K562 (cell line): Measurements from ENCODE around the gene PAF1. TPM values are rescaled to one million over a fixed set of nuclear protein-coding genes. Genes with fewer than 3 reads are reported as not detected.

Source experiments
- ARNT ChIP-seq, 2 experiments: fragments of 450-650 bp; IDR thresholded peaks; 2 replicates each; pipeline ENCODE4 v1.6.1; 2016; ENCODE audit warnings: mild to moderate bottlenecking in 1 of 2
- HLTF ChIP-seq: fragments of 450-650 bp; IDR thresholded peaks from 2 replicates; pipeline ENCODE4 v1.6.1; 2016
- KLF1 ChIP-seq: fragments of 450-650 bp; IDR thresholded peaks from 2 replicates; pipeline ENCODE4 v1.6.1; 2016; ENCODE audit warnings: missing genetic modification characterization, missing compliant biosample characterization
- MNT ChIP-seq, 2 experiments: fragments of 450-650 bp; conservative IDR thresholded peaks; 2 replicates each; pipeline ENCODE4 v1.6.1; 2017; ENCODE audit warnings: mild to moderate bottlenecking in 2 of 2, moderate library complexity in 2 of 2
- POLR2AphosphoS2 ChIP-seq: IDR thresholded peaks from 2 replicates; pipeline ENCODE4 v1.6.1; 2012; ENCODE audit warnings: low read length, improper control_type of control experiment
- U2AF1 ChIP-seq: fragments of 200-400 bp; formaldehyde crosslinking; optimal IDR thresholded peaks from 2 replicates; pipeline ENCODE3; 2017; ENCODE audit warnings: mild to moderate bottlenecking, low read depth, low read length, moderate library complexity
- ZBTB17 ChIP-seq: fragments of 450-650 bp; formaldehyde crosslinking; IDR thresholded peaks from 2 replicates; pipeline ENCODE4 v1.4.0; 2020; ENCODE audit warnings: mild to moderate bottlenecking
- ZNF217 ChIP-seq: sonication (generic); formaldehyde crosslinking; IDR thresholded peaks from 2 replicates; pipeline ENCODE4 v1.8.0; 2022; ENCODE audit warnings: mild to moderate bottlenecking, missing genetic modification reagents
- polyA plus RNA-seq, 8 experiments: library from polyadenylated mRNA; depleted of rRNA in 4 of 8; stranded (reverse) in 5 of 8; unstranded in 3 of 8; fragments of >200 nt; fragmentation: Nextera tagmentation in 2 of 8; fragmentation: Illumina TruSeq in 1 of 8; extraction: Ambion mirVana in 2 of 8; extraction: Trizol in 1 of 8; gene quantifications; 2 replicates each; pipeline versions ENCODE4 v1.2.1 to v1.2.3, GENCODE V29; 2011 to 2014; ENCODE audit warnings: inconsistent platforms in 1 of 8, missing spikeins in 1 of 8
- total RNA-seq, 7 experiments: library from RNA; depleted of rRNA in 6 of 7; stranded (reverse); fragments of >200 nt in 6 of 7; fragmentation: Illumina TruSeq in 2 of 7; extraction: Trizol in 2 of 7; gene quantifications; 2 replicates each; pipeline versions ENCODE4 v1.2.1 to v1.2.3, GENCODE V29; 2011 to 2021; ENCODE audit warnings: low replicate concordance in 1 of 7
- TF ChIP-seq, protein P1 (sequence below): fragments of 250-450 bp; sonication (Bioruptor Pico); IDR thresholded peaks from 2 replicates; pipeline ENCODE4 v1.4.0; 2020
- TF ChIP-seq, protein P2 (sequence below), 2 experiments: fragments of 450-650 bp; IDR thresholded peaks; 2 replicates each; pipeline ENCODE4 v1.6.1; 2016; ENCODE audit warnings: mild to moderate bottlenecking in 2 of 2, borderline replicate concordance in 1 of 2, low read depth in 1 of 2, moderate library complexity in 1 of 2

The PAF1 gene
- total and polyA plus RNA-seq, 9 of the 15 experiments (the other 6 are each of a cell fraction or from before 2014, with no cell fraction given): 1.5 to 45.0 (median 33.8) TPM

DNA sequence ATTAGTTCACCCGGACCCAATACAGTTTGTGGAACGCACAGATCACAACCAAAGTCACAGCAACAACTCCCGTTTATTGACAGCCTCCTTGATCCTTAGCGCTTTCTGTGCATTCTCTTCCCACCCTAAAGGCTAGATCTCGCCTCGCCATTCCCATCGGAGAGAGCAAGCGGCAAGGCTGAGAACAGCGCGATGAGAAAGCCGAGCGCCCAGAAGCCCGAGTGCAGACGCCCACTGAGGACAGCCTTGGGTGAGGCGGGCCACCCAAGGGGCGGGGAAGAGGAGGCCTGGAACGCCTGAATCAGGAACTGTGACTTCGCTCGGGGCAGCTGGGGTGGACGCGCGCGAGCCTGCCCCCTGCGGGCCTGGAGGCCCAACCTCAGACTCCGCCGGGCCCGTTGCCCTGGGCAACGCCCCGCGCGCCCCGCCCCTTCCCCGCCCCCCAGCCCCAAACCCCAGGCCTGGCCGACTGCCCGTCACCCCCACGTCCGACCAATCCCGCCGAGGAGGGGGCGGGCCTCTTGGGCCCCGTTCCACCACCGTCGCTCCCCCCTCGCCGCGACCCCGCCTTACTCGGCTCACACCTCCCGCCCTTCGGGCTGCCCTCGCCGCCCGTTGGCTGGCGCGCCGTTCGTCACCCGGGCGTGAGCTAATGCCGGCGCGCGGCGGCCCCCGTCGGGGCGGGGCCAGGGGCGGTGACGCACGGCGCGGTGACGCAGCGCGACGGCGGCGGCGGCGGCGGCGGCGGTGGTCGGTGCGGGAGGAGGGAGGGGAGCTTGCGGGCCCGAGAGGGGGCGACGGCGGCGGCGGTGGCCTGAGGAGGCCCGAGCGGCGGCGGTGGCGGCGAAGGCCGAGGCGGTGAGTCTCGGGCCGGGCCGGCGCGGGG, 48.9 kb downstream of the PAF1 start, which contains the start of gene SAMD4B (continued):
- TF ChIP-seq MNT (conservative IDR thresholded peaks at IDR 0.05) (peak in 1 of 2 experiments; percentile 79; a peak in 2 of 4 replicates), ZNF217 (CRISPR knock-in tag) (no peak), POLR2AphosphoS2 (no peak), HLTF (0 out of 2 replicates have a peak, but pooled peaks have one; percentile 5), KLF1 (tag) (no peak), U2AF1 (no peak), ARNT (IDR thresholded peaks at IDR 0.05) (peak in 1 of 2 experiments; percentile 79; a peak in 2 of 4 replicates), ZBTB17 (CRISPR knock-in tag) (peak; percentile 59; the same call in 1 of the 2 replicates)
- TF ChIP-seq, protein P1, sequence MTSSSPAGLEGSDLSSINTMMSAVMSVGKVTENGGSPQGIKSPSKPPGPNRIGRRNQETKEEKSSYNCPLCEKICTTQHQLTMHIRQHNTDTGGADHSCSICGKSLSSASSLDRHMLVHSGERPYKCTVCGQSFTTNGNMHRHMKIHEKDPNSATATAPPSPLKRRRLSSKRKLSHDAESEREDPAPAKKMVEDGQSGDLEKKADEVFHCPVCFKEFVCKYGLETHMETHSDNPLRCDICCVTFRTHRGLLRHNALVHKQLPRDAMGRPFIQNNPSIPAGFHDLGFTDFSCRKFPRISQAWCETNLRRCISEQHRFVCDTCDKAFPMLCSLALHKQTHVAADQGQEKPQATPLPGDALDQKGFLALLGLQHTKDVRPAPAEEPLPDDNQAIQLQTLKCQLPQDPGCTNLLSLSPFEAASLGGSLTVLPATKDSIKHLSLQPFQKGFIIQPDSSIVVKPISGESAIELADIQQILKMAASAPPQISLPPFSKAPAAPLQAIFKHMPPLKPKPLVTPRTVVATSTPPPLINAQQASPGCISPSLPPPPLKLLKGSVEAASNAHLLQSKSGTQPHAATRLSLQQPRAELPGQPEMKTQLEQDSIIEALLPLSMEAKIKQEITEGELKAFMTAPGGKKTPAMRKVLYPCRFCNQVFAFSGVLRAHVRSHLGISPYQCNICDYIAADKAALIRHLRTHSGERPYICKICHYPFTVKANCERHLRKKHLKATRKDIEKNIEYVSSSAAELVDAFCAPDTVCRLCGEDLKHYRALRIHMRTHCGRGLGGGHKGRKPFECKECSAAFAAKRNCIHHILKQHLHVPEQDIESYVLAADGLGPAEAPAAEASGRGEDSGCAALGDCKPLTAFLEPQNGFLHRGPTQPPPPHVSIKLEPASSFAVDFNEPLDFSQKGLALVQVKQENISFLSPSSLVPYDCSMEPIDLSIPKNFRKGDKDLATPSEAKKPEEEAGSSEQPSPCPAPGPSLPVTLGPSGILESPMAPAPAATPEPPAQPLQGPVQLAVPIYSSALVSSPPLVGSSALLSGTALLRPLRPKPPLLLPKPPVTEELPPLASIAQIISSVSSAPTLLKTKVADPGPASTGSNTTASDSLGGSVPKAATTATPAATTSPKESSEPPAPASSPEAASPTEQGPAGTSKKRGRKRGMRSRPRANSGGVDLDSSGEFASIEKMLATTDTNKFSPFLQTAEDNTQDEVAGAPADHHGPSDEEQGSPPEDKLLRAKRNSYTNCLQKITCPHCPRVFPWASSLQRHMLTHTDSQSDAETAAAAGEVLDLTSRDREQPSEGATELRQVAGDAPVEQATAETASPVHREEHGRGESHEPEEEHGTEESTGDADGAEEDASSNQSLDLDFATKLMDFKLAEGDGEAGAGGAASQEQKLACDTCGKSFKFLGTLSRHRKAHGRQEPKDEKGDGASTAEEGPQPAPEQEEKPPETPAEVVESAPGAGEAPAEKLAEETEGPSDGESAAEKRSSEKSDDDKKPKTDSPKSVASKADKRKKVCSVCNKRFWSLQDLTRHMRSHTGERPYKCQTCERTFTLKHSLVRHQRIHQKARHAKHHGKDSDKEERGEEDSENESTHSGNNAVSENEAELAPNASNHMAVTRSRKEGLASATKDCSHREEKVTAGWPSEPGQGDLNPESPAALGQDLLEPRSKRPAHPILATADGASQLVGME (CRISPR knock-in tag): no peak; the same call in 1 of the 2 replicates
- TF ChIP-seq, protein P2, sequence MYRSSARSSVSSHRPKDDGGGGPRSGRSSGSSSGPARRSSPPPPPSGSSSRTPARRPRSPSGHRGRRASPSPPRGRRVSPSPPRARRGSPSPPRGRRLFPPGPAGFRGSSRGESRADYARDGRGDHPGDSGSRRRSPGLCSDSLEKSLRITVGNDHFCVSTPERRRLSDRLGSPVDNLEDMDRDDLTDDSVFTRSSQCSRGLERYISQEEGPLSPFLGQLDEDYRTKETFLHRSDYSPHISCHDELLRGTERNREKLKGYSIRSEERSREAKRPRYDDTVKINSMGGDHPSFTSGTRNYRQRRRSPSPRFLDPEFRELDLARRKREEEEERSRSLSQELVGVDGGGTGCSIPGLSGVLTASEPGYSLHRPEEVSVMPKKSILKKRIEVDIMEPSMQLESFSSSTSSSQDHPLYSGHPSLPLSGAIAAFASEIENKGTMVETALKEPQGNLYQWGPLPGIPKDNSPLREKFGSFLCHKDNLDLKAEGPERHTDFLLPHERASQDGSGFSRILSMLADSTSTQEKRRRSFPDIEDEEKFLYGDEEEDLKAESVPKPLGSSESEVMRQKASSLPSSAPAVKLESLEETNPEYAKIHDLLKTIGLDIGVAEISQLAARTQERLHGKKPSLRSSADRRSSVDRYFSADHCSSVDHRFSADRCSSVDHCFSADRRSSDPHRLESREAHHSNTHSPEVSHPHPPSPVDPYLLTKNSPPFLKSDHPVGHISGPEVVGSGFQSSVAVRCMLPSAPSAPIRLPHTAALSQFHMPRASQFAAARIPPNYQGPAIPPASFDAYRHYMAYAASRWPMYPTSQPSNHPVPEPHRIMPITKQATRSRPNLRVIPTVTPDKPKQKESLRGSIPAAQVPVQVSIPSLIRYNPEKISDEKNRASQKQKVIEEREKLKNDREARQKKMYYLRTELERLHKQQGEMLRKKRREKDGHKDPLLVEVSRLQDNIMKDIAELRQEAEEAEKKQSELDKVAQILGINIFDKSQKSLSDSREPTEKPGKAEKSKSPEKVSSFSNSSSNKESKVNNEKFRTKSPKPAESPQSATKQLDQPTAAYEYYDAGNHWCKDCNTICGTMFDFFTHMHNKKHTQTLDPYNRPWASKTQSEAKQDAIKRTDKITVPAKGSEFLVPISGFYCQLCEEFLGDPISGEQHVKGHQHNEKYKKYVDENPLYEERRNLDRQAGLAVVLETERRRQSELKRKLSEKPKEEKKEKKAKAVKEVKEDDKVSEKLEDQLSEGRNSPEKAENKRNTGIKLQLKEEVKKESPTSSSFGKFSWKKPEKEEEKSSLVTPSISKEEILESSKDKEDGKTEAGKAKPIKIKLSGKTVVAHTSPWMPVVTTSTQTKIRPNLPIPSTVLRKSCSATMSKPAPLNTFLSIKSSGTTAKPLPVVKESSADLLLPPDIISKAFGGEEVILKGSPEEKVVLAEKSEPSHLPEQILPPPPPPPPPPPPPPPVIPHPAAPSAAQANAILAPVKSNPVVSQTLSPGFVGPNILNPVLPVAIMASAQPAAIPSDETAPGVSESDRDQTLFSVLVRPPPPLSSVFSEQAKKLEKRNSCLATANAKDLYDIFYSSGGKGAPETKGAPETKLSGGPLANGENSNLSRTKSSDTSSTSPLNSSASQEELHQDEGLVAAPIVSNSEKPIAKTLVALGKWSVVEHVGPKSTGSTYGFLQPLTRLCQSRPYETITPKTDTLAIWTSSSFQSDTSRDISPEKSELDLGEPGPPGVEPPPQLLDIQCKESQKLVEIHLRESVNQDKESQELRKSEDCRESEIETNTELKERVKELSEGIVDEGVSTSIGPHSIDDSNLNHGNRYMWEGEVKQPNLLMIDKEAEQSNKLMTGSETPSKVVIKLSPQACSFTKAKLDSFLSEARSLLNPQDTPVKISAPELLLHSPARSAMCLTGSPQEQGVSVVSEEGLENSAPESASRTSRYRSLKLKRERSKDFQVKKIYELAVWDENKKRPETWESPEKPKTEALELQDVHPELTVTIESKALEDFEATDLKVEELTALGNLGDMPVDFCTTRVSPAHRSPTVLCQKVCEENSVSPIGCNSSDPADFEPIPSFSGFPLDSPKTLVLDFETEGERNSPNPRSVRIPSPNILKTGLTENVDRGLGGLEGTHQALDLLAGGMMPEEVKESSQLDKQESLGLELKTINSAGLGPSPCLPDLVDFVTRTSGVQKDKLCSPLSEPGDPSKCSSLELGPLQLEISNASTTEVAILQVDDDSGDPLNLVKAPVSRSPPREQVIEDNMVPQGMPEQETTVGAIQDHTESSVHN (IDR thresholded peaks at IDR 0.05; ENCODE audit: borderline replicate concordance in 1 of 2, low read depth in 1 of 2): no peak
